HG03175 (cell line): Measurements from ENCODE around the gene MOCS1.
"Not testable (repeated sequence)": the region's sequence is repeated elsewhere in the genome, so short reads cannot be mapped to it uniquely, and the experiment has no call there.

ENCODE experiments used
- ATAC-seq: cut with Tn5 transposase; IDR thresholded peaks from one replicate; pipeline ENCODE4 v1.9.1; 2021; ENCODE audit warnings: mild to moderate bottlenecking, moderate library complexity; ENCODE audit not compliant: unreplicated experiment

MOCS1 gene

GRCh38 chr6:39934131-39934757 lies at the start of gene MOCS1:
TSS of gene MOCS1 (minus strand) at chr6:39934462. CDS start at chr6:39934417, 45 bp downstream.
- ATAC-seq = no peak

- ATAC-seq = no peak
Measured at GRCh38 chr6:39984051-39984450, 49.8 kb upstream of the MOCS1 start.

GRCh38 chr6:39983193-39983592 lies 48.9 kb upstream of the MOCS1 start:
- ATAC-seq = no peak

GRCh38 chr6:39982720-39983119 lies 48.5 kb upstream of the MOCS1 start:
- ATAC-seq = no peak

- no peak for ATAC-seq
Measured at GRCh38 chr6:39980839-39981580, 46.7 kb upstream of the MOCS1 start.

GRCh38 chr6:39979461-39980328 lies 45.4 kb upstream of the MOCS1 start:
- no peak for ATAC-seq

GRCh38 chr6:39978240-39978639 lies 44.0 kb upstream of the MOCS1 start:
- ATAC-seq = no peak

GRCh38 chr6:39973661-39974060 lies 39.4 kb upstream of the MOCS1 start:
- no peak for ATAC-seq

GRCh38 chr6:39972717-39973116 lies 38.5 kb upstream of the MOCS1 start:
- ATAC-seq = not testable (repeated sequence)

- not testable (repeated sequence) for ATAC-seq
Measured at GRCh38 chr6:39971131-39971530, 36.9 kb upstream of the MOCS1 start.

GRCh38 chr6:39965751-39966150 lies 31.5 kb upstream of the MOCS1 start:
- no peak for ATAC-seq

- ATAC-seq = no peak
Measured at GRCh38 chr6:39964530-39964929, 30.3 kb upstream of the MOCS1 start.

GRCh38 chr6:39964094-39964493 lies 29.8 kb upstream of the MOCS1 start:
- ATAC-seq = no peak

GRCh38 chr6:39962831-39963230 lies 28.6 kb upstream of the MOCS1 start:
- no peak for ATAC-seq

GRCh38 chr6:39961178-39961577 lies 26.9 kb upstream of the MOCS1 start:
- no peak for ATAC-seq

- no peak for ATAC-seq
Measured at GRCh38 chr6:39958947-39959346, 24.7 kb upstream of the MOCS1 start.

- ATAC-seq = no peak
Measured at GRCh38 chr6:39956936-39957335, 22.7 kb upstream of the MOCS1 start.

GRCh38 chr6:39953076-39953618 lies 18.9 kb upstream of the MOCS1 start:
- no peak for ATAC-seq

- ATAC-seq = no peak
Measured at GRCh38 chr6:39952167-39952566, 17.9 kb upstream of the MOCS1 start.

- ATAC-seq = no peak
Measured at GRCh38 chr6:39951716-39952115, 17.5 kb upstream of the MOCS1 start.

- no peak for ATAC-seq
Measured at GRCh38 chr6:39951191-39951590, 16.9 kb upstream of the MOCS1 start.
